DND-41 (cell line): Measurements from ENCODE around the gene EDN3.

Source experiments
- ATAC-seq: fragments of 200-7000 bp; cut with Tn5 transposase; 3 replicates; pipeline ENCODE4 v1.9.1; 2021; ENCODE audit warnings: low read depth; ENCODE audit not compliant: insufficient read depth
- DNase-seq: peaks from one replicate; pipeline ENCODE4 v3.0.0-alpha.2; 2020
- H2AFZ ChIP-seq: 2 replicates; pipeline ENCODE4 v1.6.0; 2012; ENCODE audit warnings: low read depth, low read length
- H3K27ac ChIP-seq: 2 replicates; pipeline ENCODE4 v1.5.1; 2012; ENCODE audit warnings: low read length, inconsistent platforms
- H3K27me3 ChIP-seq: fragments of 200-600 bp; sonication (generic); 2 replicates; pipeline ENCODE4 v1.6.0; 2012; ENCODE audit warnings: low read length, mild to moderate bottlenecking, inconsistent platforms; ENCODE audit not compliant: insufficient read depth, poor library complexity
- H3K36me3 ChIP-seq: 2 replicates; pipeline ENCODE4 v1.5.1; 2012; ENCODE audit warnings: low read length, inconsistent platforms; ENCODE audit not compliant: insufficient read depth
- H3K4me1 ChIP-seq: 2 replicates; pipeline ENCODE4 v1.5.1; 2012; ENCODE audit warnings: mild to moderate bottlenecking, low read length; ENCODE audit not compliant: insufficient read depth
- H3K4me2 ChIP-seq: 2 replicates; pipeline ENCODE4 v1.6.0; 2012; ENCODE audit warnings: mild to moderate bottlenecking, moderate library complexity, low read length, inconsistent platforms; ENCODE audit not compliant: insufficient read depth
- H3K4me3 ChIP-seq, 2 experiments: fragments of 200-600 bp in 1 of 2; shearing (Covaris generic) in 1 of 2; 2 replicates each; pipeline ENCODE4 v1.5.1; 2012 to 2016; ENCODE audit warnings: inconsistent platforms in 2 of 2, low read length in 2 of 2, mild to moderate bottlenecking in 2 of 2, low read depth in 1 of 2, moderate library complexity in 1 of 2
- H3K79me2 ChIP-seq: 2 replicates; pipeline ENCODE4 v1.6.0; 2012; ENCODE audit warnings: low read length, inconsistent platforms; ENCODE audit not compliant: insufficient read depth
- H3K9ac ChIP-seq: 2 replicates; pipeline ENCODE4 v1.6.0; 2012; ENCODE audit warnings: low read depth, mild to moderate bottlenecking, inconsistent platforms, low read length, moderate library complexity
- H3K9me3 ChIP-seq: 2 replicates; pipeline ENCODE4 v1.5.1; 2012; ENCODE audit warnings: low read length, moderate library complexity, mild to moderate bottlenecking, inconsistent platforms; ENCODE audit not compliant: insufficient read depth, severe bottlenecking
- H4K20me1 ChIP-seq: 2 replicates; pipeline ENCODE4 v1.6.0; 2012; ENCODE audit warnings: low read length; ENCODE audit not compliant: insufficient read depth
- EZH2 ChIP-seq: IDR thresholded peaks from 3 replicates; pipeline ENCODE4 v1.6.1; 2012; ENCODE audit warnings: borderline replicate concordance, low read depth, mild to moderate bottlenecking, moderate library complexity, low read length, inconsistent platforms; ENCODE audit not compliant: severe bottlenecking
- TF ChIP-seq, protein P1 (sequence below): IDR thresholded peaks from 2 replicates; pipeline ENCODE4 v1.5.1; 2012; ENCODE audit warnings: borderline replicate concordance, low read length, moderate library complexity, mild to moderate bottlenecking; ENCODE audit not compliant: poor library complexity, severe bottlenecking; ENCODE audit errors: extremely low read depth

The EDN3 gene

DNA sequence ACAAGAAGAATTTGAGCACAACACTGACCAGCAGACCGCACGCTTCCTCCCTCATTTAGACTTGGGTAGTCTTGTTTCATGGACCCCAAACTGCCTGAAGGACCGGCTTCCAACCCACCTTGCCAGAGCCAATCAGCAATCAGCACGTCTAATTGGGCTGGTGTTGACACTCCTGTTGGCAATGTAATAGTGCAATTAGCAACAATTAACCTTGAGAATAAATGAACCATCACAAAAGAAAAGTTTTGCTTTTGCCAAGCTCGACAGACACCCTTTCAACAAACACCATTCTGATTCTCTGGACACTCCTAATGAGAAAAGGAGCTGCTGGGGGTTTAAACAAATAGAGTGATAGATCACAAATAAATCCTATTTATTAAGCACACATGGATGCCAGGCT lies 61.0 kb downstream of the EDN3 start:
- Histone ChIP-seq H4K20me1 (no peaks in the 10 kb centered on the region; the same call in 1 of the 2 replicates), H2AFZ (no peak overlapping the region), H3K4me2 (no peak overlapping the region), H3K9ac (no peak overlapping the region), H3K27me3 (peaks cover 3% of the 10 kb centered on the region), H3K9me3 (no peaks in the 10 kb centered on the region), H3K4me1 (no peaks in the 10 kb centered on the region), H3K79me2 (no peaks in the 10 kb centered on the region), H3K27ac (no peak overlapping the region), H3K4me3 (no peak overlapping the region), H3K36me3 (no peaks in the 10 kb centered on the region)
- no peak for DNase-seq
- TF ChIP-seq EZH2 = no peak
- TF ChIP-seq, protein P1, sequence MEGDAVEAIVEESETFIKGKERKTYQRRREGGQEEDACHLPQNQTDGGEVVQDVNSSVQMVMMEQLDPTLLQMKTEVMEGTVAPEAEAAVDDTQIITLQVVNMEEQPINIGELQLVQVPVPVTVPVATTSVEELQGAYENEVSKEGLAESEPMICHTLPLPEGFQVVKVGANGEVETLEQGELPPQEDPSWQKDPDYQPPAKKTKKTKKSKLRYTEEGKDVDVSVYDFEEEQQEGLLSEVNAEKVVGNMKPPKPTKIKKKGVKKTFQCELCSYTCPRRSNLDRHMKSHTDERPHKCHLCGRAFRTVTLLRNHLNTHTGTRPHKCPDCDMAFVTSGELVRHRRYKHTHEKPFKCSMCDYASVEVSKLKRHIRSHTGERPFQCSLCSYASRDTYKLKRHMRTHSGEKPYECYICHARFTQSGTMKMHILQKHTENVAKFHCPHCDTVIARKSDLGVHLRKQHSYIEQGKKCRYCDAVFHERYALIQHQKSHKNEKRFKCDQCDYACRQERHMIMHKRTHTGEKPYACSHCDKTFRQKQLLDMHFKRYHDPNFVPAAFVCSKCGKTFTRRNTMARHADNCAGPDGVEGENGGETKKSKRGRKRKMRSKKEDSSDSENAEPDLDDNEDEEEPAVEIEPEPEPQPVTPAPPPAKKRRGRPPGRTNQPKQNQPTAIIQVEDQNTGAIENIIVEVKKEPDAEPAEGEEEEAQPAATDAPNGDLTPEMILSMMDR = no peak
- ATAC-seq = no peak

DNA sequence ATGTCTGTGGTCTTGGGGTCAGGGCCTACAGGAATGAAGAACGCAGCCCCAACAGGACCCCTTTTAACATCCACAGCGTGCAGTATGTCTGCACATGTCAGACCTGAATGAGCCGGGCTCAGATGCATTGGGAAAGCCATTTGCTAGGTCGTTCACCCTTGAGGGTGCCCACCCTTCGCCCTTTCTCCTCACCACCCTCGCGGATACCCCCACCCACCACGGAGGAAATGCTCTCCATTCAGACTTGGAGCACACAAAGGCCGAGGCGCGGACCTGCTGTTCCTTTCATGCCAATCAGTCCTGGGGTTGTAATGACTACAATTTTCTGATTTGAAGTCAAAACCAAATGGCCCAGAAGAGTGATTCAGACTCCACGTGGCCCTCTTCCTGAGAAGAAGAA lies 62.7 kb downstream of the EDN3 start:
- H3K79me2 ChIP-seq = no peaks in the 10 kb centered on the region
- DNase-seq = no peak
- H3K4me3 ChIP-seq = no peak overlapping the region
- H3K27ac ChIP-seq = no peak overlapping the region
- H3K9me3 ChIP-seq = no peaks in the 10 kb centered on the region
- H3K4me1 ChIP-seq = no peaks in the 10 kb centered on the region
- no peak overlapping the region for H2AFZ ChIP-seq
- no peak overlapping the region for H3K4me2 ChIP-seq
- TF ChIP-seq, protein P1 = no peak
- no peak for TF ChIP-seq EZH2
- H3K27me3 ChIP-seq = peaks cover 3% of the 10 kb centered on the region
- no peak for ATAC-seq
- no peak overlapping the region for H3K9ac ChIP-seq
- H3K36me3 ChIP-seq = no peaks in the 10 kb centered on the region
- H4K20me1 ChIP-seq = no peaks in the 10 kb centered on the region; the same call in 1 of the 2 replicates

DNA sequence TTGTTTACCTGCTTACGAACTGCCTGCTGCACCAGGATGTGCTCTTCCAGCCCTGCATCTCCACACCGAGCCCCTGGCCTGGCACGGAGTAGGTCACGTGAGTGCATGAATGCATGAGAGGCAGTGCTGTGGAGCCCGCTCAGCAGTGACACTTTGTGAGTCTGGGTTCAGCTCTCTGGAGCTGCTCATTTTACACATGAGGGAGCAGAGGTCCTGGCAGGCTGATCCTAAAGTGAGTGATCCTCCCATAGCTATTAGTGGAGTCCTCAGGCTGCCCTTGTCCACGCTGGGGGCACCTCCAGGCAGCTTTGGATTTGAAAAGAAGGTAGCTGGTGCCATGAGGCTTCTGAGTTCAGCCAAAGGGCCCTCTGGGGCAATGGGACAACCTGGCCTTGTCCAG lies 64.2 kb downstream of the EDN3 start:
- no peaks in the 10 kb centered on the region for H3K36me3 ChIP-seq
- peaks cover 3% of the 10 kb centered on the region for H3K27me3 ChIP-seq
- H3K79me2 ChIP-seq = no peaks in the 10 kb centered on the region
- H3K27ac ChIP-seq = no peak overlapping the region
- no peak overlapping the region for H2AFZ ChIP-seq
- H3K4me2 ChIP-seq = no peak overlapping the region
- DNase-seq = no peak
- no peak for ATAC-seq
- no peaks in the 10 kb centered on the region for H3K9me3 ChIP-seq
- TF ChIP-seq, protein P1 = no peak
- no peak for TF ChIP-seq EZH2
- no peaks in the 10 kb centered on the region; the same call in 1 of the 2 replicates for H4K20me1 ChIP-seq
- no peak overlapping the region for H3K4me3 ChIP-seq
- H3K4me1 ChIP-seq = no peaks in the 10 kb centered on the region
- H3K9ac ChIP-seq = no peak overlapping the region

DNA sequence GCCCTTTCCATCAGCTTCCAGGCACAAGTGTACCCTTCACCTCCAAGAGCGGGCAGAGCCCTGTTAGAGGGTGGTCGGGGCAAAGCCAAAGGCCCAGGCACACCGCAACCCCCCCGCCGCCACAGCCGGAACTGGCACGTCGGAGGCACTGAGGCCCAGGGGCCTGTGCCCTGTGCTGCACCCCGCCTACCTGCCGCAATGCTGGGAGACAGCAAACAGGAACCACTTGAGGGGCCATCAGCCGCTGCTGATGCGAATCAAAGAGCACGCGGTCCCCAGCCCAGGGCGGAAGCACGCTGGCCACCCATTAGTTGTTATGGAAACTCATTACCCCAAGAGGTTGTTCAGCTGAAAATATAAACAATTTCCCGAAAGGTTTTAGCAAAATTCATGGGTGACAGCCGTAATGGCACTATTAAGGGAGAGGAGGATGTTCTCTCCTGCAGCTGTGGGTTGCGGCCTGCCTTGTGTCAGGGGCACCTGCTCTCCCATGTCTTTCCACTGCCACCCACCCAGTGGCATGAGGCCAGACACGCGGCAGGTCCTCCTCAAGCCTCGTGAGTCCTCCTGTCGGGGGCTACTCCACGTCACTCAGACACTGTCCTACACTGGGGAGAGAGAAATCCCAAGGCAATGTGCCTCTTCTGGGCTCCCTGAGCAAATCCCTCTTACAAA lies 65.3 kb downstream of the EDN3 start:
- Histone ChIP-seq H3K27ac (no peak overlapping the region), H3K4me2 (no peak overlapping the region), H3K4me3 (no peak overlapping the region), H4K20me1 (no peaks in the 10 kb centered on the region; the same call in 1 of the 2 replicates), H3K79me2 (no peaks in the 10 kb centered on the region), H3K27me3 (peaks cover 3% of the 10 kb centered on the region), H3K4me1 (no peaks in the 10 kb centered on the region), H3K9ac (no peak overlapping the region), H2AFZ (no peak overlapping the region), H3K36me3 (no peaks in the 10 kb centered on the region), H3K9me3 (no peaks in the 10 kb centered on the region)
- ATAC-seq = no peak
- TF ChIP-seq, protein P1 = no peak
- no peak for TF ChIP-seq EZH2
- DNase-seq = no peak
